Heart left ventricle (tissue), 13 donors: ENCODE results near the gene RBM33.

ENCODE experiments used
- CTCF ChIP-seq, 12 donors: fragments of 200-600 bp; sonication (generic) in 4 of 12; IDR thresholded peaks; one replicate each; pipeline versions ENCODE4 v1.5.0 to v1.8.0; 2018 to 2022; ENCODE audit warnings: antibody characterized with exemption in 12 of 12, mild to moderate bottlenecking in 5 of 12
- POLR2A ChIP-seq, 2 donors: fragments of 450-650 bp; IDR thresholded peaks; one replicate each; pipeline ENCODE4 v1.6.1; 2017; ENCODE audit warnings: antibody characterized with exemption in 2 of 2, mild to moderate bottlenecking in 2 of 2, moderate library complexity in 2 of 2
- donor health status: ischemic (EF 13 %, LVEDD 7.1; RV severe dilation, severe dysfunction).
- donor health status: DM: no; HTN: yes; CAD: no.
- donor health status: DM: no; HTN: no; CAD: no.
- donor health status: ischemic (EF 25% LVEDD 6.9; RV normal size, moderate dysfunction).
- donor health status: ischemic (EF 25% LVEDD 5.7; RV mildly dilated, moderate dysfunction).
- donor health status: ischemic (EF 35%, LVEDD 5.7; RV mildly dilated, moderate dysfunction).
- donor health status: nonischemic (EF 11% LVEDD 7.7; RV severe dilation, severe dysfunction).
- donor health status: DM: yes; HTN: yes; CAD: no.
- donor health status: PGD.
- donor health status: ischemic (EF 29% LVEDD 5.4; RV normal size, mild dysfunction).
- donor health status: nonischemic (EF 23%, LVEDD 6.1; RV moderate dilation, normal function).

DNA sequence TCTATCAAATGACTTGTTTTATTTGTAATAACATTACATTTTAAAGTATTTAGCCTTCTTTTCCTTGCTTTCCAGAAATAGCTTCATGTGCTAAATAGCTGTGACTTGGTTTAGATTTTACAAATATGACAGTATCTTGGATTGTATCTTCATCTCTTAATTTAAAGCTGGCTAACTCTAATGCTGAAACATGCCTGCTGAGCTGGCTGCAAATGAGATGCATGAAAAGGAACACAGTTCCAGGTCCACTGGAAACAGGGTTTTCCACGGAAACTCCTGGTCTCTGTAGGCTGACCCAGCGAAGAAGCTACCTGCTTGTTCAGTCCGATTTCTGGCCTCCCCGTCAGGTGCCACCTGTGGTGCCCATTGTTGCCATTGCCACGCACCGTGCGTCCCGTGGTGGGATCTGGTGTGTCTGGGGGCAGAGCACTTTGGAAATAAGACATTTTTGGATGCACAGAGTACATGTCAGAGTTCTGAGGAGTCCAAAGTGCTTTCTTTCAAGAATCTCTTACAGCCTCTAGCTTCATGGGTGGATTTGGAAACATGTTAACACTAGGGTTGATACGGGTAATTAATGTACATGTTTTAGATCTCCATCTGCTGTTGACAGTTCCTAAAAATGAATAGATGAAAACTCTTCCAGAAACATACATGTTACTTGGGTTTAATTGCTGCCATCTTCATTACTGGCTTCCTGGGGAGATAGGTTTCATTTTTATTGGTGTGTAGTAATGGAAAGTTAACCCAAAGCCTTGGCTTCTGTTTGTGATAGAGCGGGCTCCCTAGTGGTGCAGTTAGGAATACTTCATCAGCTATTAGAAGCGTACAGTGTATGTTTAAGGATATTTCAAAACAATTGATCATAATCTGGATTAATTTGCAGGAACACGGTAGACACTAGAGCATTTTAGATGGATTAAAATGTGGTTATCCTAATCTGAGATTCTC is 122.8 kb downstream of the RBM33 start:
- no peak for TF ChIP-seq POLR2A (IDR thresholded peaks at IDR 0.05)
- no peak for TF ChIP-seq CTCF (IDR thresholded peaks at IDR 0.05)
